ENCODE data around the gene ZW10.

DNA sequence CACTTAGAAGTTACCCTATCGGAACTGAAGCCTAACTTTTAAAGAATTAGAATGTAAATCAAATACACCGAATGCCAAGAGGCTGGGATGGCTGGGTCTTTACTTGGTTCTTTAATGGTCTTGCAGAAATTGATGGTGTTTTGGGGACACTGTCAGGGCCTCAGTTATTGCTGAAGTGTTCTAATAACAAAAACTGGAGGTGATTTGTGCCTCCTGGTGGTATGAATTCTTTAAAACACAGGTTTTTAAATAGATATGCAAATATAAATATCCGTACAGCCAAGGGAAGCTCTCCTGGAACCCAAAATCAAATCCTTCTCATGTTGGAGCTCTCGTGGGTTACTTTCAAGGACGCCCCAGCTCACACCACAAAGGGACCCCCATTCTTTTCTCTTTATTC lies 48.1 kb downstream of the ZW10 start:
- TF ChIP-seq ZNF274 (IDR thresholded peaks at IDR 0.05; ENCODE audit: low read depth, low read length) (no peak), SUZ12 (IDR thresholded peaks at IDR 0.05; ENCODE audit: extremely low read depth, insufficient read depth, insufficient read length) (no peak)

Measured in NT2/D1 (cell line).